Endothelial cell of umbilical vein (primary cell): Measurements from ENCODE around the gene GRWD1. TPM values are rescaled to one million over a fixed set of nuclear protein-coding genes. Genes with fewer than 3 reads are reported as not detected.

Experiments used
- BruUV-seq: library from RNA; stranded (reverse); fragments of 400-500 nt; replicated peaks from 2 replicates; lab custom pipeline; 2021; lab: Mats Ljungman, UMichigan
- CTCF ChIA-PET: fragments of 300-600, 350-600 bp; sonication (Branson Sonifier 250); formaldehyde crosslinking; loops from one replicate; lab custom pipeline; 2021; ENCODE audit warnings: antibody characterized with exemption, inconsistent platforms; lab: Charles Lee
- POLR2A ChIA-PET: fragments of 300-600, 350-600 bp; sonication (Branson Sonifier 250); formaldehyde crosslinking; loops from one replicate; lab custom pipeline; 2021; ENCODE audit warnings: antibody characterized with exemption, inconsistent platforms; lab: Charles Lee
- DNase-seq: peaks from one replicate; pipeline ENCODE4 v3.0.0-alpha.2; 2011; ENCODE audit warnings: low read depth, low spot score
- FAIRE-seq: peaks from 2 replicates; lab custom pipeline; 2011; peaks lifted over from hg19 to GRCh38; lab: Jason Lieb, UNC
- H2AFZ ChIP-seq: 2 replicates; pipeline ENCODE4 v1.6.0; 2012; ENCODE audit warnings: low read depth, low read length, control low read depth, inconsistent platforms
- H3K27ac ChIP-seq: 2 replicates; pipeline ENCODE4 v1.5.1; 2011; ENCODE audit warnings: low read depth, mild to moderate bottlenecking, control low read depth, low read length, moderate library complexity; ENCODE audit not compliant: insufficient read depth
- H3K27me3 ChIP-seq, 2 experiments: 2 replicates each; pipeline versions ENCODE4 v1.6.0 to v1.6.1; 2011; ENCODE audit warnings: low read length in 2 of 2, mixed read lengths in 1 of 2; ENCODE audit not compliant: control insufficient read depth in 2 of 2, insufficient read depth in 2 of 2
- H3K36me3 ChIP-seq, 2 experiments: 2 replicates in 1 of 2; 3 replicates in 1 of 2; pipeline ENCODE4 v1.5.1; 2011; ENCODE audit warnings: low read length in 2 of 2, mild to moderate bottlenecking in 1 of 2, moderate library complexity in 1 of 2; ENCODE audit not compliant: control insufficient read depth in 2 of 2, insufficient read depth in 2 of 2; ENCODE audit errors: extremely low read depth in 1 of 2
- H3K4me1 ChIP-seq: 3 replicates; pipeline ENCODE4 v1.5.1; 2011; ENCODE audit warnings: mild to moderate bottlenecking, low read length; ENCODE audit not compliant: control insufficient read depth, insufficient read depth; ENCODE audit errors: extremely low read depth
- H3K4me2 ChIP-seq: 2 replicates; pipeline ENCODE4 v1.6.1; 2011; ENCODE audit warnings: low read length, control low read depth, mixed read lengths; ENCODE audit not compliant: insufficient read depth
- H3K4me3 ChIP-seq, 3 experiments: fragments of 200-600 bp in 1 of 3; sonication (generic), shearing (Covaris generic) in 1 of 3; replicated peaks in 1 of 3; 2 replicates each; pipeline ENCODE4 v1.5.1; 2011 to 2016; ENCODE audit warnings: control low read depth in 3 of 3, low read length in 3 of 3, mild to moderate bottlenecking in 2 of 3, inconsistent platforms in 1 of 3, low read depth in 1 of 3, moderate library complexity in 1 of 3; ENCODE audit not compliant: insufficient read depth in 1 of 3
- H3K79me2 ChIP-seq: 2 replicates; pipeline ENCODE4 v1.6.0; 2012; ENCODE audit warnings: low read length, inconsistent platforms; ENCODE audit not compliant: control insufficient read depth, insufficient read depth
- H3K9ac ChIP-seq: replicated peaks from 2 replicates; pipeline ENCODE3; 2011; ENCODE audit warnings: low read length, control low read depth; ENCODE audit not compliant: insufficient read depth; ENCODE audit errors: extremely low read depth
- H3K9me1 ChIP-seq: replicated peaks from 3 replicates; pipeline ENCODE4 v1.6.0; 2011; ENCODE audit warnings: mild to moderate bottlenecking, low read length; ENCODE audit not compliant: control insufficient read depth, insufficient read depth; ENCODE audit errors: extremely low read depth
- H3K9me3 ChIP-seq: replicated peaks from 2 replicates; pipeline ENCODE4 v1.5.1; 2012; ENCODE audit warnings: low read length, inconsistent platforms; ENCODE audit not compliant: control insufficient read depth, insufficient read depth
- H4K20me1 ChIP-seq: replicated peaks from 2 replicates; pipeline ENCODE3; 2011; ENCODE audit warnings: mild to moderate bottlenecking, low read length; ENCODE audit not compliant: control insufficient read depth, insufficient read depth; ENCODE audit errors: extremely low read depth
- JUN ChIP-seq: IDR thresholded peaks from 2 replicates; pipeline ENCODE4 v1.6.1; 2011; ENCODE audit warnings: borderline replicate concordance, low read depth; ENCODE audit not compliant: insufficient read length, insufficient read depth
- POLR2A ChIP-seq: IDR thresholded peaks from 2 replicates; pipeline ENCODE4 v1.6.1; 2012; ENCODE audit warnings: low read depth, mild to moderate bottlenecking, control low read depth, low read length
- POLR2AphosphoS5 ChIP-seq: IDR thresholded peaks from 2 replicates; pipeline ENCODE4 v1.6.1; 2012; ENCODE audit warnings: low read depth, mild to moderate bottlenecking, control low read depth, low read length, moderate library complexity; ENCODE audit not compliant: insufficient read depth
- dilution Hi-C: fragments of 300-500 bp; cut with MboI; formaldehyde crosslinking; loops from one replicate; pipeline ENCODE4 v1.15.0; 2019; ENCODE audit warnings: low sequenced_read_pairs; ENCODE audit not compliant: extremely low pct_ligation_motif_present
- intact Hi-C: fragments of 100-400 bp; cut with micrococcal nuclease; formaldehyde crosslinking; loops from one replicate; pipeline ENCODE4 v1.10.0; 2022
- polyA plus RNA-seq, 4 experiments: library from polyadenylated mRNA; depleted of rRNA in 3 of 4; stranded (reverse) in 3 of 4; unstranded in 1 of 4; fragments of >200 nt; gene quantifications; 2 replicates each; pipeline versions ENCODE4 v1.2.1 to v1.2.3, GENCODE V29; 2011 to 2012; ENCODE audit warnings: missing spikeins in 1 of 4
- total RNA-seq: library from RNA; stranded (reverse); gene quantifications from 2 replicates; pipeline ENCODE4 v1.2.3, GENCODE V29; 2021
- TF ChIP-seq, protein P1 (sequence below), 2 donors: IDR thresholded peaks; 1 replicate in 1 of 2; 2 replicates in 1 of 2; pipeline ENCODE4 v1.5.1; 2011; ENCODE audit warnings: low read length in 2 of 2, mild to moderate bottlenecking in 2 of 2, moderate library complexity in 2 of 2, control low read depth in 1 of 2, inconsistent platforms in 1 of 2, low read depth in 1 of 2; ENCODE audit not compliant: insufficient read depth in 1 of 2; ENCODE audit errors: extremely low read depth in 1 of 2

Gene GRWD1
- total and polyA plus RNA-seq, 2 donors (not counting 3 experiments of a cell fraction or from before 2014, with no cell fraction given), result 26.3 to 52.7 TPM

DNA sequence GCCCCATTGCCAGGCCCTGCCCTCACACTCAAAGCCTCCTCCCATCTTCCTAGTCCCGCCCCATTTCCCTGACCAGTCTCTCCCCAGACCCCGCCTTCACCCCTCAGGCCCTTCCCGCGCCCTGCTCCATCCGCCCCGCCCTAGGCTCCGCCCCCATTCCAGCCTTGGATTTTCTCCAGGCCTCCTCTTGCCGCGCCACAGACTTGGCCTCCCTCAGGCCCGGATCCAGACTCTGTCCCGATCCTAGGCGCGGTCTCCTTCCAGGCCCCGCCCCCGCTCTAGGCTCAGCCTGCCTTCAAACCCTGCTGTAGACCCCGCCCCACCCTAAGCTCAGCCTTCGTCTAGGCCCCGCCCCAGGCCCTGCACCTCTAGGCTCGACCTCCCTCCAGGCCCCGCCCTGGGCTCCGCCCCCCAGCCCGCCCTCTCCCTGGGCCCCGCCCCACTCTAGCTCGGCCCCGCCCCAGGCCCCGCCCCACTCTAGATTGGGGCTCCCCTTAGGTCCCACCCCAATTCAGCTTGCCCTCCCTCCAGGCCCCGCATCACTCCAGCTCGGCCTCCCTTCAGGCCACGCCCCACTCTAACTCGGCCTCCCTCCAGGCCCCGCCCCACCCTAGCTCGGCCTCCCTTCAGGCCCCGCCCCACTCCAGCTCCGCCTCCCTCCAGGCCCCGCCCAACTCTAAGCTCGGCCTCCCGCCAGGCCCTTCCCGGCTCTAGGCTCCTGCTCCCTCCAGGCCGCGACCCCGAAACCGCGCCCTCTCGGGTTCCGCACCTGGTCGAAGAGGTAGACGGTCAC, 47.3 kb downstream of the GRWD1 start:
- H3K9ac ChIP-seq, result peak overlapping the region; percentile 68
- H3K4me1 ChIP-seq, result peaks cover 16% of the 10 kb centered on the region
- H3K27me3 ChIP-seq, result peaks cover 3 to 11% of the 10 kb centered on the region in 2 experiments
- peak overlapping the region; percentile 100 for H2AFZ ChIP-seq
- H3K36me3 ChIP-seq, result no peaks in the 10 kb centered on the region
- H3K4me2 ChIP-seq, result peak overlapping the region; percentile 71
- peak; percentile 73 for TF ChIP-seq POLR2A
- TF ChIP-seq JUN, result no peak
- peak; percentile 66 for TF ChIP-seq POLR2AphosphoS5
- TF ChIP-seq, protein P1, sequence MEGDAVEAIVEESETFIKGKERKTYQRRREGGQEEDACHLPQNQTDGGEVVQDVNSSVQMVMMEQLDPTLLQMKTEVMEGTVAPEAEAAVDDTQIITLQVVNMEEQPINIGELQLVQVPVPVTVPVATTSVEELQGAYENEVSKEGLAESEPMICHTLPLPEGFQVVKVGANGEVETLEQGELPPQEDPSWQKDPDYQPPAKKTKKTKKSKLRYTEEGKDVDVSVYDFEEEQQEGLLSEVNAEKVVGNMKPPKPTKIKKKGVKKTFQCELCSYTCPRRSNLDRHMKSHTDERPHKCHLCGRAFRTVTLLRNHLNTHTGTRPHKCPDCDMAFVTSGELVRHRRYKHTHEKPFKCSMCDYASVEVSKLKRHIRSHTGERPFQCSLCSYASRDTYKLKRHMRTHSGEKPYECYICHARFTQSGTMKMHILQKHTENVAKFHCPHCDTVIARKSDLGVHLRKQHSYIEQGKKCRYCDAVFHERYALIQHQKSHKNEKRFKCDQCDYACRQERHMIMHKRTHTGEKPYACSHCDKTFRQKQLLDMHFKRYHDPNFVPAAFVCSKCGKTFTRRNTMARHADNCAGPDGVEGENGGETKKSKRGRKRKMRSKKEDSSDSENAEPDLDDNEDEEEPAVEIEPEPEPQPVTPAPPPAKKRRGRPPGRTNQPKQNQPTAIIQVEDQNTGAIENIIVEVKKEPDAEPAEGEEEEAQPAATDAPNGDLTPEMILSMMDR (IDR thresholded peaks at IDR 0.05; ENCODE audit: extremely low read depth in 1 of 2, insufficient read depth in 1 of 2, low read depth in 1 of 2, low read length in 2 of 2), result no peak
- DNase-seq (peak; percentile 97), FAIRE-seq (peak; percentile 95)
- intact Hi-C loops, result loop anchor here (2.0 kb wide), 1 partner anchor 24 kb away; the partner anchor contains the start of gene CYTH2
- no peak overlapping the region for H3K27ac ChIP-seq
- CTCF ChIA-PET, result interaction anchor here (0.8 to 1.6 kb wide), 7 partner anchors 13 to 159 kb away, joined by 3 to 17 read pairs (median 6); partner anchors contain the start of gene KDELR1
- H4K20me1 ChIP-seq, result no peaks in the 10 kb centered on the region
- H3K9me3 ChIP-seq, result no peaks in the 10 kb centered on the region
- H3K4me3 ChIP-seq, result peak overlapping the region; percentile 57 to 69 (median 62)
- H3K79me2 ChIP-seq, result no peaks in the 10 kb centered on the region
- POLR2A ChIA-PET, result interaction anchor here (0.7 to 1.5 kb wide), 5 partner anchors 17 to 172 kb away, joined by 3 to 5 read pairs (median 3); partner anchors contain the start of gene SPHK2
- no TSS peak for BruUV-seq
- no peaks in the 10 kb centered on the region for H3K9me1 ChIP-seq
- dilution Hi-C loops, result no loop called here
